ENCODE measurements around the gene ABHD17A.

Gene ABHD17A

GRCh38 chr19:1828279-1829238 lies 56.7 kb downstream of the ABHD17A start:
- Histone ChIP-seq H3K4me1 (ENCODE audit: insufficient read depth, low read length) (peaks cover 19% of the 10 kb centered on the region), H3K36me3 (ENCODE audit: insufficient read depth, low read length) (peaks cover 6% of the 10 kb centered on the region), H3K9me3 (ENCODE audit: low read length) (no peaks in the 10 kb centered on the region), H3K9ac (ENCODE audit: low read length) (no peak overlapping the region), H3K27me3 (ENCODE audit: control insufficient read depth in 1 of 2, insufficient read depth in 2 of 2, low read length in 2 of 2) (no peaks in the 10 kb centered on the region), H3K27ac (ENCODE audit: low read depth, low read length) (no peak overlapping the region), H3K4me3 (ENCODE audit: low read depth in 1 of 2, low read length in 2 of 2) (no peak overlapping the region)

- Histone ChIP-seq H3K4me3 (ENCODE audit: low read depth in 1 of 2, low read length in 2 of 2) (no peak overlapping the region), H3K36me3 (ENCODE audit: insufficient read depth, low read length) (peaks cover 13% of the 10 kb centered on the region), H3K9me3 (ENCODE audit: low read length) (no peaks in the 10 kb centered on the region), H3K27ac (ENCODE audit: low read depth, low read length) (no peak overlapping the region), H3K9ac (ENCODE audit: low read length) (no peak overlapping the region), H3K27me3 (ENCODE audit: control insufficient read depth in 1 of 2, insufficient read depth in 2 of 2, low read length in 2 of 2) (no peaks in the 10 kb centered on the region), H3K4me1 (ENCODE audit: insufficient read depth, low read length) (peaks cover 19% of the 10 kb centered on the region)
Measured at GRCh38 chr19:1827566-1828278, 57.6 kb downstream of the ABHD17A start.

Measured in muscle layer of colon (tissue), 2 donors.